SK-N-SH (cell line): ENCODE results near the gene DYNLT3. TPM values are rescaled to one million over a fixed set of nuclear protein-coding genes. Genes with fewer than 3 reads are reported as not detected.

Source experiments
- CTCF ChIA-PET: fragments of 300-600, 350-600 bp; formaldehyde crosslinking; extraction: SDS; loops from one replicate; lab custom pipeline; 2021; lab: Yijun Ruan, JAX
- POLR2A ChIA-PET: fragments of 350-600 bp; sonication (Branson Sonifier 250); formaldehyde crosslinking; extraction: SDS; loops from one replicate; lab custom pipeline; 2020; ENCODE audit warnings: antibody characterized with exemption, inconsistent platforms; lab: Yijun Ruan, JAX
- DNase-seq: peaks from one replicate; pipeline ENCODE4 v3.0.0; 2012
- H2AFZ ChIP-seq: fragments of 200-600 bp; sonication (generic); 2 replicates; pipeline ENCODE4 v1.8.1; 2016; ENCODE audit warnings: antibody characterized with exemption, mild to moderate bottlenecking, low read depth
- H3F3A ChIP-seq: fragments of 200-600 bp; sonication (generic); replicated peaks from 2 replicates; pipeline ENCODE3; 2016; ENCODE audit warnings: antibody characterized with exemption, mild to moderate bottlenecking; ENCODE audit not compliant: insufficient read depth
- H3K27ac ChIP-seq, 2 experiments: fragments of 200-500 bp in 1 of 2; fragments of 200-600 bp in 1 of 2; sonication (Bioruptor generic) in 1 of 2; sonication (generic), shearing (Covaris generic) in 1 of 2; 2 replicates each; pipeline versions ENCODE4 v1.5.1 to v1.6.1; 2014 to 2016; ENCODE audit warnings: low read depth in 2 of 2, inconsistent platforms in 1 of 2, low read length in 1 of 2, mild to moderate bottlenecking in 1 of 2, mixed read lengths in 1 of 2
- H3K27me3 ChIP-seq: fragments of 200-600 bp; sonication (generic), shearing (Covaris generic); 2 replicates; pipeline ENCODE4 v1.6.1; 2016; ENCODE audit warnings: mixed run types; ENCODE audit not compliant: insufficient read depth
- H3K36me3 ChIP-seq, 2 experiments: fragments of 200-500 bp in 1 of 2; fragments of 200-600 bp in 1 of 2; sonication (Bioruptor generic) in 1 of 2; sonication (generic) in 1 of 2; replicated peaks in 1 of 2; 2 replicates each; pipeline versions ENCODE3 to v1.5.1; 2014 to 2016; ENCODE audit warnings: low read length in 1 of 2, mild to moderate bottlenecking in 1 of 2; ENCODE audit not compliant: insufficient read depth in 2 of 2, control insufficient read depth in 1 of 2
- H3K4me1 ChIP-seq, 2 experiments: fragments of 200-500 bp in 1 of 2; fragments of 200-600 bp in 1 of 2; sonication (Bioruptor generic) in 1 of 2; sonication (generic), shearing (Covaris generic) in 1 of 2; 2 replicates each; pipeline versions ENCODE4 v1.5.1 to v1.6.1; 2014 to 2016; ENCODE audit warnings: low read depth in 1 of 2, low read length in 1 of 2, mixed run types in 1 of 2; ENCODE audit not compliant: insufficient read depth in 2 of 2, control insufficient read depth in 1 of 2
- H3K4me2 ChIP-seq: fragments of 200-600 bp; sonication (generic), shearing (Covaris generic); 2 replicates; pipeline ENCODE4 v1.6.1; 2017; ENCODE audit warnings: mixed run types
- H3K4me3 ChIP-seq, 2 experiments: fragments of 200-500 bp in 1 of 2; fragments of 200-600 bp in 1 of 2; sonication (Bioruptor generic) in 1 of 2; sonication (generic), shearing (Covaris generic) in 1 of 2; 2 replicates each; pipeline versions ENCODE4 v1.5.1 to v1.8.1; 2014 to 2016; ENCODE audit warnings: low read depth in 2 of 2, inconsistent platforms in 1 of 2, low read length in 1 of 2, mild to moderate bottlenecking in 1 of 2, mixed read lengths in 1 of 2, moderate library complexity in 1 of 2
- H3K79me2 ChIP-seq: fragments of 200-600 bp; sonication (generic); 2 replicates; pipeline ENCODE4 v1.8.1; 2017; ENCODE audit warnings: mild to moderate bottlenecking; ENCODE audit not compliant: insufficient read depth
- H3K9ac ChIP-seq: fragments of 200-600 bp; sonication (generic); 2 replicates; pipeline ENCODE4 v1.6.1; 2017; ENCODE audit warnings: mixed run types
- H3K9me2 ChIP-seq: fragments of 200-600 bp; sonication (generic); 2 replicates; pipeline ENCODE4 v1.6.1; 2017; ENCODE audit warnings: mixed run types
- H3K9me3 ChIP-seq: fragments of 200-600 bp; sonication (generic); 2 replicates; pipeline ENCODE4 v1.6.1; 2017; ENCODE audit warnings: mixed run types, mild to moderate bottlenecking, moderate library complexity
- H4K20me1 ChIP-seq: fragments of 200-600 bp; sonication (generic); 2 replicates; pipeline ENCODE4 v1.6.1; 2017; ENCODE audit warnings: mild to moderate bottlenecking, mixed run types; ENCODE audit not compliant: insufficient read depth
- CTCF ChIP-seq: fragments of 200-600 bp; sonication (generic); IDR thresholded peaks from 2 replicates; pipeline ENCODE4 v1.6.1; 2017; ENCODE audit warnings: antibody characterized with exemption, mild to moderate bottlenecking, moderate library complexity
- ELF1 ChIP-seq: IDR thresholded peaks from 2 replicates; pipeline ENCODE4 v1.4.0; 2012
- EZH2phosphoT487 ChIP-seq: fragments of 200-600 bp; sonication (generic); IDR thresholded peaks from 2 replicates; pipeline ENCODE4 v1.6.1; 2017; ENCODE audit warnings: low read depth, mixed run types, mild to moderate bottlenecking, antibody characterized with exemption, moderate library complexity, borderline replicate concordance
- FOXJ3 ChIP-seq: sonication (generic); formaldehyde crosslinking; IDR thresholded peaks from 2 replicates; pipeline ENCODE4 v1.5.1; 2020; ENCODE audit warnings: mild to moderate bottlenecking, missing genetic modification reagents
- FOXM1 ChIP-seq: IDR thresholded peaks from 2 replicates; pipeline ENCODE4 v1.4.0; 2012; ENCODE audit warnings: low read depth, mild to moderate bottlenecking
- GATA2 ChIP-seq: sonication (generic); formaldehyde crosslinking; IDR thresholded peaks from 2 replicates; pipeline ENCODE4 v1.5.0; 2020; ENCODE audit warnings: mild to moderate bottlenecking, missing genetic modification reagents
- IRF3 ChIP-seq: fragments of 150-350 bp; IDR thresholded peaks from 2 replicates; pipeline ENCODE4 v1.6.1; 2016; ENCODE audit warnings: mild to moderate bottlenecking, low read depth, low read length
- MAX ChIP-seq: IDR thresholded peaks from 2 replicates; pipeline ENCODE4 v1.4.0; 2012; ENCODE audit warnings: low read depth
- MEF2A ChIP-seq: IDR thresholded peaks from 2 replicates; pipeline ENCODE4 v1.4.0; 2012; ENCODE audit warnings: low read depth, borderline replicate concordance
- MXI1 ChIP-seq: IDR thresholded peaks from 2 replicates; pipeline ENCODE4 v1.6.1; 2012; ENCODE audit warnings: mild to moderate bottlenecking, low read depth, low read length, improper control_type of control experiment
- NRF1 ChIP-seq: IDR thresholded peaks from 2 replicates; pipeline ENCODE4 v1.6.1; 2012; ENCODE audit warnings: low read depth, mild to moderate bottlenecking, low read length
- PBX3 ChIP-seq: IDR thresholded peaks from 2 replicates; pipeline ENCODE4; 2012
- POLR2AphosphoS5 ChIP-seq: IDR thresholded peaks from 2 replicates; pipeline ENCODE4 v1.6.1; 2012; ENCODE audit warnings: low read depth, low read length
- RAD21 ChIP-seq: IDR thresholded peaks from 2 replicates; pipeline ENCODE4 v1.6.1; 2012; ENCODE audit warnings: mild to moderate bottlenecking, low read length
- REST ChIP-seq: IDR thresholded peaks from 2 replicates; pipeline ENCODE4 v1.6.1; 2012; ENCODE audit warnings: mild to moderate bottlenecking, low read depth, low read length, moderate library complexity
- RFX5 ChIP-seq: IDR thresholded peaks from 2 replicates; pipeline ENCODE4 v1.6.1; 2012; ENCODE audit warnings: mild to moderate bottlenecking, improper control_type of control experiment, low read length
- SMC3 ChIP-seq: IDR thresholded peaks from 2 replicates; pipeline ENCODE4 v1.6.1; 2012; ENCODE audit warnings: low read depth, low read length, improper control_type of control experiment
- TAF1 ChIP-seq: IDR thresholded peaks from 2 replicates; pipeline ENCODE4 v1.6.1; 2012; ENCODE audit warnings: low read depth, mild to moderate bottlenecking, low read length, moderate library complexity, borderline replicate concordance
- TCF12 ChIP-seq: IDR thresholded peaks from 2 replicates; pipeline ENCODE4 v1.4.0; 2012
- USF1 ChIP-seq: IDR thresholded peaks from 2 replicates; pipeline ENCODE4 v1.4.0; 2012; ENCODE audit warnings: low read depth, borderline replicate concordance
- USF2 ChIP-seq: fragments of 150-350 bp; IDR thresholded peaks from 2 replicates; pipeline ENCODE4 v1.6.1; 2017; ENCODE audit warnings: antibody characterized with exemption, low read length, low read depth, borderline replicate concordance
- YY1 ChIP-seq: IDR thresholded peaks from 2 replicates; pipeline ENCODE4 v1.4.0; 2012; ENCODE audit warnings: low read depth, mild to moderate bottlenecking
- WGBS: methylation state at CpG from one replicate; pipeline ENCODE4 v1.1.6; 2017; ENCODE audit warnings: low lambda C conversion rate; 5-methylcytosine and 5-hydroxymethylcytosine counted together
- polyA plus RNA-seq, 3 experiments: library from polyadenylated mRNA; depleted of rRNA; stranded (reverse); fragments of >200 nt; gene quantifications; 2 replicates each; pipeline ENCODE4 v1.2.3, GENCODE V29; 2012

Gene DYNLT3
- polyA plus RNA-seq, 1 of the 3 experiments (the other 2 are of a cell fraction): 7.3 TPM

GRCh38 chrX:37818031-37818430 lies 29.3 kb downstream of the DYNLT3 start (continued):
- TF ChIP-seq MXI1 (no peak), POLR2AphosphoS5 (no peak), TAF1 (no peak), RFX5 (no peak)

GRCh38 chrX:37817579-37817978 lies 29.8 kb downstream of the DYNLT3 start:
- CTCF ChIA-PET: interaction anchor here (1.3 to 1.9 kb wide), 2 partner anchors 8 to 72 kb away, joined by 7 to 8 read pairs; no protein-coding TSS in a partner anchor
- Histone ChIP-seq H3K9me2 (no peaks in the 10 kb centered on the region), H3K27ac (no peak overlapping the region), H3K9ac (no peak overlapping the region), H3K4me3 (no peak overlapping the region), H4K20me1 (no peaks in the 10 kb centered on the region), H2AFZ (no peak overlapping the region), H3K27me3 (peaks cover 13% of the 10 kb centered on the region; the same call in 1 of the 2 replicates), H3K79me2 (no peaks in the 10 kb centered on the region), H3K9me3 (no peaks in the 10 kb centered on the region), H3K4me2 (no peak overlapping the region), H3K36me3 (no peaks in the 10 kb centered on the region), H3F3A (no peaks in the 10 kb centered on the region), H3K4me1 (no peaks in the 10 kb centered on the region)
- WGBS: 11% methylated on average over 3 of the region's 3 CpGs
- no peak for DNase-seq
- POLR2A ChIA-PET: no interaction called here
- TF ChIP-seq FOXM1: no peak
- TF ChIP-seq MEF2A: no peak
- no peak for TF ChIP-seq MAX
- no peak for TF ChIP-seq GATA2
- TF ChIP-seq EZH2phosphoT487: no peak
- TF ChIP-seq RAD21: no peak
- no peak for TF ChIP-seq POLR2AphosphoS5
- no peak for TF ChIP-seq TAF1
- no peak for TF ChIP-seq CTCF
- no peak for TF ChIP-seq USF2
- no peak for TF ChIP-seq PBX3
- TF ChIP-seq USF1: no peak
- TF ChIP-seq SMC3: no peak
- TF ChIP-seq REST: no peak
- no peak for TF ChIP-seq FOXJ3 (CRISPR knock-in tag)
- TF ChIP-seq TCF12: no peak
- TF ChIP-seq YY1: no peak
- TF ChIP-seq NRF1: no peak
- no peak for TF ChIP-seq ELF1
- TF ChIP-seq IRF3: no peak
